Epithelial cell of esophagus (primary cell): ENCODE results near the gene AFAP1L2.

Source experiments
- DNase-seq: peaks from one replicate; pipeline ENCODE4 v3.0.0; 2010; ENCODE audit warnings: low read depth
- H3K4me3 ChIP-seq: 2 replicates; pipeline ENCODE4 v1.5.1; 2011; ENCODE audit warnings: mild to moderate bottlenecking, low read length, control low read depth
- TF ChIP-seq, protein P1 (sequence below): IDR thresholded peaks from 2 replicates; pipeline ENCODE4 v1.5.1; 2011; ENCODE audit warnings: low read depth, mild to moderate bottlenecking, low read length, control low read depth, inconsistent platforms; ENCODE audit not compliant: insufficient read depth; ENCODE audit errors: missing control alignments

Gene AFAP1L2

DNA sequence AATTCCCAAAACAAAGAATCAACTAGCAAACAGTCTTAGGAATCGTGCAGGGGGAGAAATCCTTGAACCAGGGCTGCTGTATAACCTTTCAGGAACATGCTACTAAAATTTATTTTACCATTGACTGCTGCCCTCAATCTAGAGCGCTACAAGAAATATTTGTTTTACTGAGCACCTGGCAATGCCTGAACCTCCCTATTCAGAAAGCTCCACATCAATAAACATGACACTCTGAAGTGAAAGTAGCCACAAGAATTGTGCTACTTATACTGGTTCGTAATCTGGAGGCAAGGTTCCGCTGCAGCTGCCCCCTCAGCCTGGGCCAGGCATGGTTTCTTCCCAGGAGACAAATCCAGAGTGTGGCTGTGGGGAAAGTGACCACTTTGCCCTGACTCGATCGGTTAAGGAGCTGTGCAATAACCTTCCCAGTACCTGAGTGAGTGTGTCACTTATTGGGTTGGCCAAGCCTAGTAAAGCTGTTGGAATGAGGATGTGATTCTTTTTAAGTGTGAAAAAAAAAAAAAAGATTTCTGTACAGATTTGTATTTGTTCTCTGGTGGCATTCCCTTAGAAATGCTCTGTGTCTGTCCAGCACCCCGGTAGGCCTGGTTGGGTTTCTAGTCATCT lies 157.5 kb downstream of the AFAP1L2 start:
- TF ChIP-seq, protein P1, sequence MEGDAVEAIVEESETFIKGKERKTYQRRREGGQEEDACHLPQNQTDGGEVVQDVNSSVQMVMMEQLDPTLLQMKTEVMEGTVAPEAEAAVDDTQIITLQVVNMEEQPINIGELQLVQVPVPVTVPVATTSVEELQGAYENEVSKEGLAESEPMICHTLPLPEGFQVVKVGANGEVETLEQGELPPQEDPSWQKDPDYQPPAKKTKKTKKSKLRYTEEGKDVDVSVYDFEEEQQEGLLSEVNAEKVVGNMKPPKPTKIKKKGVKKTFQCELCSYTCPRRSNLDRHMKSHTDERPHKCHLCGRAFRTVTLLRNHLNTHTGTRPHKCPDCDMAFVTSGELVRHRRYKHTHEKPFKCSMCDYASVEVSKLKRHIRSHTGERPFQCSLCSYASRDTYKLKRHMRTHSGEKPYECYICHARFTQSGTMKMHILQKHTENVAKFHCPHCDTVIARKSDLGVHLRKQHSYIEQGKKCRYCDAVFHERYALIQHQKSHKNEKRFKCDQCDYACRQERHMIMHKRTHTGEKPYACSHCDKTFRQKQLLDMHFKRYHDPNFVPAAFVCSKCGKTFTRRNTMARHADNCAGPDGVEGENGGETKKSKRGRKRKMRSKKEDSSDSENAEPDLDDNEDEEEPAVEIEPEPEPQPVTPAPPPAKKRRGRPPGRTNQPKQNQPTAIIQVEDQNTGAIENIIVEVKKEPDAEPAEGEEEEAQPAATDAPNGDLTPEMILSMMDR = no peak
- DNase-seq = peak; percentile 91
- H3K4me3 ChIP-seq = no peak overlapping the region

DNA sequence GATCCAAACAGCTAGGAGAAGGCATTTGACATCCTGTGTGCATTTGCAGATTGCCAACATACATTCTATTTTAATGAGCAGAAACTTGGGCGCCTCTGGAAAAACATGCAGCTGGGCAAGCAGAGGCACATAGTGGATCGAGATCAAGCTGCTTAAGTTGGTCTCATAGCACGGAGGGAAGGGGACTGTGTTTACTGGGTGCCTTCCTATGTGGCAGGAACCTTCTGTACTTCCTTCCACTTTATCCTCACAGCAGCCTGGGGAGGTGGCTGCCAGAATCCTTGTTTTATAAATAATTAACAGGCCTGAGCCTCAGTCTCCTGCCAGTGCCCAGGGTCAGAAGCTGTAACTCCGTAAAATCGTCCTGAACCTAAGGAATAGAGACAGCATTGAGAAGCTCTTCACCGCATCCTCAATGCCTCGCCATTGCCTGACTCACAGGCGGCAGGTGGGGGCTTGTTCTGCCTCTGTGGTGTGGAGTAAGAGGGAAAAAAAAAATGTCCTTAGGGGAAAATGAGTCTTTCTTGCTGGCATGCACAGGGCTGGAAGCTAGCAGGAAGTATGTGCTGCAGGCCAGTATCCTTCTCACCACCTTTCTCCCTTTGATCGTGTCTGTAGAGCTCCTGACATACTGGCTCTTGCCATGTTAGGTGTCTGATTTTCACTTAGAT lies 159.0 kb downstream of the AFAP1L2 start:
- H3K4me3 ChIP-seq = peak overlapping the region; percentile 35

More for the DNA sequence above, 159.0 kb downstream of the AFAP1L2 start:
- DNase-seq = peak; percentile 98
- TF ChIP-seq, protein P1 = no peak
